Immature natural killer cell (primary cell): ENCODE measurements around the gene PHLDA2. TPM values are rescaled to one million over a fixed set of nuclear protein-coding genes. Genes with fewer than 3 reads are reported as not detected.

Experiments
- DNase-seq, 3 donors: peaks; one replicate each; pipeline ENCODE4 v3.0.0; 2022; ENCODE audit warnings: mixed read lengths in 1 of 3
- H3K27ac Mint-ChIP-seq, 6 donors: one replicate each; pipeline ENCODE4 v1.8.0; 2020; ENCODE audit warnings: mixed read lengths in 6 of 6, mild to moderate bottlenecking in 5 of 6, inconsistent platforms in 4 of 6, moderate library complexity in 3 of 6
- H3K27me3 Mint-ChIP-seq, 3 donors: one replicate each; pipeline ENCODE4 v1.8.0; 2020 to 2021; ENCODE audit warnings: low read depth in 3 of 3, mild to moderate bottlenecking in 3 of 3, mixed read lengths in 3 of 3, moderate library complexity in 3 of 3, inconsistent platforms in 1 of 3
- H3K36me3 Mint-ChIP-seq, 3 donors: one replicate each; pipeline ENCODE4 v1.8.0; 2020; ENCODE audit warnings: mixed read lengths in 3 of 3, inconsistent platforms in 2 of 3, mild to moderate bottlenecking in 2 of 3
- H3K4me1 Mint-ChIP-seq, 2 donors: one replicate each; pipeline ENCODE4 v1.8.0; 2020; ENCODE audit warnings: inconsistent platforms in 2 of 2, mild to moderate bottlenecking in 2 of 2, mixed read lengths in 2 of 2, moderate library complexity in 1 of 2
- H3K4me3 Mint-ChIP-seq, 5 donors: one replicate each; pipeline ENCODE4 v1.8.0; 2020; ENCODE audit warnings: mild to moderate bottlenecking in 5 of 5, mixed read lengths in 5 of 5, inconsistent platforms in 3 of 5, moderate library complexity in 3 of 5
- H3K9me3 Mint-ChIP-seq, 6 donors: one replicate each; pipeline ENCODE4 v1.8.0; 2020; ENCODE audit warnings: mild to moderate bottlenecking in 6 of 6, mixed read lengths in 6 of 6, inconsistent platforms in 4 of 6, moderate library complexity in 3 of 6
- polyA plus RNA-seq, 3 donors: library from polyadenylated mRNA; unstranded; fragments of 300-500 nt; fragmentation: Illumina TruSeq; gene quantifications; one replicate each; pipeline ENCODE4 v1.2.3, GENCODE V29; 2021

Gene PHLDA2
- polyA plus RNA-seq, 3 donors from 2014 or later = 0.27 TPM; not detected in 2

DNA sequence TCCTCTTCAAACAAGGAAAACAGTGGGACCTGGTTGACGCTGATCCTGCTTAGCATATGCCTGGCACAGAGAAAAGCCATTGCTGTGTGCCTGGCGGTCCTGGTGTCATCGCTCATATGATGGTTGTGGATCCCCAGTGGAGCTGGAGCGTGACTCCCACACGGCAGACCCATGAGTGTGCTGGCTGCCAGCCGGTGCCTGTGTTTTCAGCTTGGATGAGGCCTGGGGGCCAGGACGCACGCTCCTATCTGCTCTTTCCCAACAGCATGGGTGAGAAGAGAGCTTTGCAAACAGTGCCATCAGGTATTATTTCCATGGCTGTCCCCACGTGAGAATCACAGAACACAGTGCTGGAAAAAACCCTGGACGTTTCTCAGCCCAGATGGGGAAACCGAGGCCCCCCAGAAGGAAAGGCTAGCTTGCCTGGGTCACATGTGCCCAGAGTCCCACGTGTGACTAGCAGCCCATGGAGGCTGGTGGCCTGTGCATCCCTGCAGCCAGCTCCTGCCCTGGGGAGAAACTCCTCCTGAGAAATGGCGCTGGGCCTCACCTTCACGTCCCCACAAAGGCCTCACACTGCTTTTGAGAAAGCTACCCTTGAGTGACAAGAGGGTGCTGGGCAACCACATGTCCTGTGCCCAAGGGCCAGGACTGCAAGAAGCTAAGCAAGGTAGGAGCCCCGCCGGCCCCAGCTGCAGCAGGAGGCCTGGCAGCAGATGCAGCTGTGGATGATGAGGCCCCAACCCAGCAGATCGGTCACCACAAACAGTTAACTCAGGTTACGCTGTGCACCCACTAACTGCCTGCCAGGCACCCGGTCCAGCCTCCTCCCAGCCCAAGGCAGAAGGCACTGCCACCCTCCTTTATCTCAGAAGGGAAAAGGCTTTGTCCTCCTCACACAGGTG, 47.9 kb downstream of the PHLDA2 start:
- H3K27me3 Mint-ChIP-seq = peaks cover 2 to 17% (median 11%) of the 10 kb centered on the region in 3 donors
- no peak overlapping the region for H3K4me3 Mint-ChIP-seq
- no peak for DNase-seq
- no peaks in the 10 kb centered on the region for H3K9me3 Mint-ChIP-seq
- peaks cover 6 to 7% of the 10 kb centered on the region in 2 donors for H3K4me1 Mint-ChIP-seq
- no peaks in the 10 kb centered on the region for H3K36me3 Mint-ChIP-seq
- no peak overlapping the region for H3K27ac Mint-ChIP-seq

DNA sequence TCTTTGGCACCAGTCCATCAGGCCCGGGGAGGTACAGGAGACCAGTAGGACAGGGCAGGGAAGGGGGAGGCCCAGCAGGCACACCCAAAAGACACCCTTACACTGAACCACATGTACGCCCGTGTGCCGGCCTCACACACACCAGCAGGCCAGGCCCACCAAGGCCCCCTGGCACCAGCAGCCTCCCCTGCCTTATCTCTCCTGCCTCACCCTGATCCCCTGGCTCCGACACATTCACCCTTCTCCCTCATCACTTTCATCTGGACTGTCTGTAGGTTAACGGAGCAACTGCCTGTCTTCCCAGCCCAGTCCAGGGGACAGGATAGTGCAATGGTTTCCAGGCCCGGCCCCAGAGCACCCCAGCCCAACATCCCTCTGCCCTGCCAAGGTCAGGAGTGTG, 48.6 kb downstream of the PHLDA2 start:
- peaks cover 2 to 17% (median 11%) of the 10 kb centered on the region in 3 donors for H3K27me3 Mint-ChIP-seq
- no peaks in the 10 kb centered on the region for H3K9me3 Mint-ChIP-seq
- H3K4me3 Mint-ChIP-seq = no peak overlapping the region
- H3K4me1 Mint-ChIP-seq = peaks cover 6 to 7% of the 10 kb centered on the region in 2 donors
- no peak overlapping the region for H3K27ac Mint-ChIP-seq
- H3K36me3 Mint-ChIP-seq = no peaks in the 10 kb centered on the region
- no peak for DNase-seq

DNA sequence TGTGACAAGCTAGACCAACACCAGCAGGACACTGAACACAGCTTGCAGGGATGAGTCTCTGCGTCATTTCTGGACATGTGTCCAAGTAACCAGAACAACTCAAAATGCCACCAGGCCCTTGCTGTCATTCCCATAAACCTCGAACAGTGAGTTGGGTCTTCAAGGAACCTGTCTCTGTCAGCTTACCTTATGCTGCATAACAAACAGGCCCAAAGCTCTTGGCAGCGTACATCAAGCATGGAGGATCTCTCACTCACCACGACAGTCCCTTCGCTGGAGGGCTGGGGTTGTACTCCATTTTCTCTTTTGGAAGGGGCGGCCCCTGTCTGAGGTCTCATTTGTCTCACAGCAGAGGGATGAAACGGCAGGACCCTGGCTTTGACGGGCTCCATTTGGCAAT, 50.4 kb downstream of the PHLDA2 start:
- DNase-seq = no peak
- Mint-ChIP-seq H3K27ac (no peak overlapping the region), H3K9me3 (no peaks in the 10 kb centered on the region), H3K4me3 (no peak overlapping the region), H3K27me3 (peaks cover 2 to 20% (median 11%) of the 10 kb centered on the region in 3 donors), H3K36me3 (no peaks in the 10 kb centered on the region), H3K4me1 (peaks cover 6% of the 10 kb centered on the region in 2 donors)

Other genes with a start within 250 kb of the PHLDA2 start
- under 1 TPM in 2 of 3 donors, not detected in 1; 0.04 to 0.12 TPM for gene KCNQ1OT1, start 229.4 kb downstream of the PHLDA2 start, polyA plus RNA-seq
- under 1 TPM in 1 of 3 donors, not detected in 2; 0.24 TPM for gene CDKN1C, start 43.6 kb downstream of the PHLDA2 start, polyA plus RNA-seq
- 100 to 1,000 TPM; 131 to 157 (median 139) TPM for gene NAP1L4, start 62.9 kb upstream of the PHLDA2 start, polyA plus RNA-seq
- 10 to 100 TPM; 32.6 to 48.9 (median 44.2) TPM for gene CARS1, start 128.0 kb upstream of the PHLDA2 start, polyA plus RNA-seq
- 10 to 100 TPM; 32.8 to 98.9 (median 33.3) TPM for gene OSBPL5, start 235.9 kb upstream of the PHLDA2 start, polyA plus RNA-seq